Stimulated activated CD4-positive, alpha-beta T cell treated with anti-CD3 and anti-CD28 coated beads, TNF-alpha, amount 100 ng/mL, for 48 hours (primary cell): ENCODE results near the gene BPTF.
"Not testable (repeated sequence)": the region's sequence is repeated elsewhere in the genome, so short reads cannot be mapped to it uniquely, and the experiment has no call there.

Experiments
- DNase-seq, 3 donors: peaks; one replicate each; pipeline ENCODE4 v3.0.0-alpha.2; 2020; ENCODE audit warnings: low read depth in 3 of 3

Gene BPTF

DNA sequence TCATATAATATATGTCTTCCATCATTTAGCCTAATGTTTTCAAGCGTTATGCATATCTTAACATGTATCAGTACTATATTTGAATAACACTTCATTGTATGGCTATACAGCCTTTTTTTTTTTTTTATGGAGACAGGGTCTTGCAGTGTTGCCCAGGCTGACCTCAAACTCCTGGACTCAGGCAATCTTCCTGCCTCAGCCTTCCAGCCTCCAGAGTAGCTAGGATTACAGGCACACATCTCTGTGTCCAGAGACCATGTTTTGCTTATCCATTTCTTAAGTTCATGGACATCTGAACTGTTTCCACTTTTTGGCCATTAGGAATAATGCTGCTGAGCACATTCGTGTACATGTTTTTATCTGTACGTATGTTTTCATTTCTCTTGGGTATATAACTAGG is 7.8 kb downstream of the BPTF start:
- no peak for DNase-seq

DNA sequence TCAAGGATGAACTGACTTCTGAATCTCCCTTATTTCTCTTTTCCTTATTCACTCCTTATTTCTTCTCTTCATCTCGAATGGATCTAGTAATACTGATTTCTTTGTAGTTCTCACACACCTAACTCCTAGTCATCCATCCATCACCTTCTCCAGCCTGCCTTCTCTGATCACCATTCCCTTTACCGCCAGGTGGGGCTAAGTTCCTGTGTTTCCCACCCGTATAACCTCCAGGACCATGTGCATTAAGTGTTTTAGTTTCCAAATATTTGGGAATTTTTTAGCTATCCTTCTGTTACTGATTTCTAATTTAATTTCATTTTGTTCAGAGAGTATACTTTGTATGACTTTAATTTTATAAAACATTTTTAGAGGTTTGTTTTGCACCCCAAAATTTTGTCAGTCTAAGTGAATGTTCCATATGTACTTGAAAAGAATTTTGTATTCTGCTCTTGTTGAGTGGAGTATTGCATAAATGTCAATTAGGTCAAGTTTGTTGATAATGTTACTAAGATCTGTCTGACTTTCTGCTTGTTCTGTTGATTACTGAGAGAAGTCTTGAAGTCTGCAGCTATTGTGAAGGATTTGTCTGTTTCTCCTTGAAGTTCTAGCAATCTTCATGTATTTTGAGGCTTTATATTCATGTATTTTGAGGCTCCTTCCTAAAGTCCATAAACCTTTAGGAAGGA is 8.8 kb downstream of the BPTF start:
- DNase-seq = no peak

DNA sequence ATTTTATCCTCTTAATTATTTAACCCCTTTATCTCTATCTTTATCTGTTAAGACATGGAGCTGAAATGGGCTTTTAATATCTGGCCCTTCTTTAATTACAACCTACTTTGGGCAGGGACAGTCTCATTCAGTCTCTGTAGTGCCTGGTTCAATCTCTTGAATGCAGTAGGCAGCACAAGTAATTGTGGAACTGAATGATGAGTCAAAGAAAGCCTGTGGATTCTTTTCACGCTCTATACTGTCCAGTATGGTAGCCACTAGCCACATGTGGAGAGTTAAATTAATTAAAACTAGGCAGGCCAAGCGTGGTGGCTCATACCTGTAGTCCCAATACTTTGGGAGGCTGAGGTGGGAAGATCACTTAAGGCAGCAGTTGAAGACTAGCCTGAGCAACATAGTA is 9.3 kb downstream of the BPTF start:
- no peak for DNase-seq

- DNase-seq = no peak
Measured at GRCh38 chr17:67836205-67836987, 11.1 kb downstream of the BPTF start.

DNA sequence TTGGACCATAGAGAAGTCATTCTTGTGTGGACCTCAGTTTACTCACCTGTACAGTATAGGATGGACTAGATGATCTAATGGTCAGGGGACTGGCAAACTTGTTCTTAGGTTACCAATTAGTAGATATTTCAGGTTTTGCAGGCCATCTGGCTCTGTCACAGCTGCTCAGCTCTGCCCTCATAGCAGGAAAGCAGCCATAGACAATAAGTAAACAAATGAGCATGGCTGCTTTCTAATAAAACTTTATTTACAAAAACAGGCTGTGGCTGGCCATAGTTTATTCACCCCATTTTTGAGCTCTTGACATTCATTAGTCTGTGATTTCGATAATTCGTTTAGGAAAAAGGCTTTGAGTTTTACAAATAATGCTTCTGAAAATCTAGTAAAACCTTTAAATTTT is 12.7 kb downstream of the BPTF start:
- DNase-seq = no peak

GRCh38 chr17:67838538-67838937 is 13.2 kb downstream of the BPTF start:
- DNase-seq = no peak

DNA sequence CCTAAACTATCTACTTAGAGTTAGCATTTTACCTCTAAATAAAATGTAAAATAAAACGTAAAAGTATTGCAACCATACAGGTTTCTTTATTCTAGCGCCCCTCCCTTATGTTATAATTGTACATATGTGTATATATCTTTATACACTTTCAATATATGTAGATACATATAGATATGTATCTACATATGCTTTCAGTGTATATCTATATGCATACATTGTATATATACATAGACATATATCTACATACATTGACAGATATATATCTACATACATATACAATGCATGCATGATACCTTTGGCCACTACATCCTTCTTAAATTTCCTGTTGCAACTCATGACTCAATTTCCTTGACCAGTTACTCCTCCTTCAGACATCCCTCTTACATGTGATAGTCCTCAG is 16.7 kb downstream of the BPTF start:
- no peak for DNase-seq

DNA sequence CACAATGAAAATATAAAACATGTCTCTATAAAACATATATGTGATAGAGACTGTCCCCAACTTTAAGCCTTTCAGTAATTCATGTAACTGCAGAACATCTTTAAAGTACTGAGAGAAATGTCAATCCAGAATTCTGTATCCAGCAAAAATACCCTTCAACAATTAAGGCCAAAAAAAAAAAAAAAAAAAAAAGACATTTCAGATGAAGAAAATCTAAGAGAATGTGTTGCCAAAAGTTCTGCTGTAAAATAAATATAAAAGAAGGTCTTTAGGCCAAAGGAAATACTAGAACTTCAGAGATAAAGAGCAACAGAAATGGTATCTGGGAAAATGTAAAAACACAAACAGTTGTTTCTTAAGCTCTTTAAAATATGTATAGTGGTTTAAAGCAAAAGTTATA is 17.3 kb downstream of the BPTF start:
- no peak for DNase-seq

DNA sequence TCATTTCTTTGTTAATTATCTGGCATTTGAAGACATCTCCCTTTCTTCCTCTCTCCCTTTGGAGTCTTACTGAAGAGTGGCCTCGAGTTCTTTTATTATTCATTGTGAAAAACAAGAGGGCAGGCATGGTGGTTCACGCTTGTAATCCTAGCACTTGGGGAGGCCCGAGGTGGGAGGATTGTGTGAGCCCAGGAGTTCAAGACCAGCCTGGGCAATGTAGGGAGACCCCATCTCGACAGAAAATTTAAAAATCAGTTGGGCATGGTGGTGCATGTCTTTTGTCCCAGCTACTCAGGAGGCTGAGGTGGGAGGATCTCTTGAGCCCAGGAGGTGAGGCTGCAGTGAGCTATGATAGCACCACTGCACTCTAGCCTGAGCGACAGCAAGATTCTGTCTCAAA is 20.1 kb downstream of the BPTF start:
- no peak for DNase-seq

DNA sequence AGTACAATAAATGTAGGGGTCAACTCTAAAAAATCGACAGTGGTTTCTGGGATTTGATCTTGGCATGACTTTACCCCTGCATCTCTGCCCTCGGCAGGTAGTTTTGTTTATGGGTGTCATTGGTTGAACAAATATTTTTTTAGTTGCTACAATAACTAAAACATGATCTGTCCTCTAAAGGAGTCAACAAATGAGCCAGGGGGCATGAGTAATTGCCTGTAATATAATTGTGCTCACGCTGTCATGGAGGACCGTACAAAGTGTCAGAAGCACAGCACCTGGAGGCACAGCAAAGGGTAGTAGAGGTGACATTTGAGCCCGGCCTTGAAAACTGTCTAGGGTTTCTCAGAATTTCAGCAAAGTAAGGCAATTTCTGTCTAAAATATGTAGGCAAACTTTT is 22.9 kb downstream of the BPTF start:
- not testable (repeated sequence) for DNase-seq

- not testable (repeated sequence) for DNase-seq
Measured at GRCh38 chr17:67848846-67849245, 23.5 kb downstream of the BPTF start.

GRCh38 chr17:67850991-67851631 is 25.8 kb downstream of the BPTF start:
- no peak for DNase-seq

DNA sequence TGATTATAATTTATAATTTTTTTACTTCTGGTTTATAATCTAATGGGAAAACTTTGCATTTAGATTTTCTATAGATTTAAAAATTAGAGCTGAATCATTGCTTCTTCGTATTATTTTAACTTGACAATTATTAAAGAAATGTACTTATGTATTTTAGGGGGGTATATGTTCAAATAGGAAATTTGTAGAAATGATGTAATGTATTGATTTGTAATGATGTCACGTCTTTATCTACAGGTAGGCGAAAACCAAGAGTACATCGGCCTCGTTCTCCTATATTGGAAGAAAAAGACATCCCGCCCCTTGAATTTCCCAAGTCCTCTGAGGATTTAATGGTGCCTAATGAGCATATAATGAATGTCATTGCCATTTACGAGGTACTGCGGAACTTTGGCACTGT is 28.4 kb downstream of the BPTF start:
- DNase-seq = no peak

GRCh38 chr17:67854378-67854777 is 29.1 kb downstream of the BPTF start:
- no peak for DNase-seq

DNA sequence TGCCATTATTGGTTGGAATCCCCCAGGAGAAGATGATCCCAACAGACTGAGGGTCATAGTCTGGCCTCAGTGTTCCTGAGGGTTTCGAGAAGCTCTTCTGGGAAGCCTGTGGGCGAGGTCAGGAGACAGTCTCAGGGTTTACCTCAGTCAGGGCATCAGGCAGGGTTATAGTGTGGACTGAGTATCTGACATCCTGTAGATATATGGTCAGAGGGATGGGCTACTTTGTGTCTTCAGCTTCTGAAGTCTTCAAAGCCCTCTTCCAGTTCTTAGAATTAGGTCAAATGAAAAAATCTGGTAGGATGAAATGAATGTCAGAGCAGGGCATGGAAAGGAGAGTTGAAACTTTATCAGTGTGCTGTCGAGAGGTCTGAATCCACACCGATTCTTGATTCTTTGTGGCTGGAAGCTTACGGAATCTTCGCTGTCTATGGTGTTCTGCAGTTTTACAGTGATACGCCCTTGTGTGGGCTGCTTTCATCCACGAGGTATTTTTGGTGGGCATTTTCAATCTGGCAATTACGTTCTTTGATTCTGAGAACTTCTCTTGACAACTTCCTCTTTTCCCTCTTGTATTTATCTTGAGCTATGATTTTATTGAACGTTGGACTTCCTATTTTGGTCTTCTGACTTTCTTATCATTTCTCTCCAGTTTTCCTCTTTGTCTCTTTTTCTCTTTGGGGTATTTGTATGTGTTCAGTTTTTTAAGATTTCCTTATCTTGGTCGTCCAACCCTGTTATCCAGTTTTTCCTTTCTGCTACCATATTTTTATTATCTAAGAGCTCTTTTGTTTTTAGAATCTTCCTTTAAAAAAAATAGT is 30.4 kb downstream of the BPTF start:
- no peak for DNase-seq

- DNase-seq = not testable (repeated sequence)
Measured at GRCh38 chr17:67856402-67856801, 31.1 kb downstream of the BPTF start.

DNA sequence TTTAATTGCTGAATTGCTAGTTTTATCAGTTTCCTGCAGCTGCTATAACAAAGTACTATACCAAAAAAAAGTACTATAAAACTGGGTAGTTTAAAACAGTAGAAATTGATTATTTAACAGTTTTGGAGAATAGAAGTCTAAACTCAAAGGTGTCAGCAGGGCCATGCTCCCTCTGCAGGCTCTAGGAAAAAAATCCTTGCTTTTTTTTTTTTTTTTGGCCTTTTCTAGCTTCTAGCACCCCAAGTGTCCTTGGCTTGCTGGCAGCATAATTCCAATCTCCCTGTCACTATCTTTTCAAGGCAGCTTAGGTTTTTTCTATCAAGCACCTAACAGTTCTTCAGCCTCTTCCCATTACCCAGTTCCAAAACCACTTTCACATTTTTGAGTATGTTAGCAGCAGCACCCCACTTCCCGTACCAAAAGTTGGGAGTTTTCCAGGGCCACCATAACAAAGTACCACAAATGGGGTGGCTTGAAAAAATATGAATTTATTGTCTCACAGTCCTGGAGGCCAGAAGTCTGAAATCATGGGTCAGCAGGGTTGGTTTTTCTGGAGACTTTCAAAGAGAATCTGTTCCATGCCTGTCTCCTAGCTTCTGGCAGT is 37.4 kb downstream of the BPTF start:
- no peak for DNase-seq

DNA sequence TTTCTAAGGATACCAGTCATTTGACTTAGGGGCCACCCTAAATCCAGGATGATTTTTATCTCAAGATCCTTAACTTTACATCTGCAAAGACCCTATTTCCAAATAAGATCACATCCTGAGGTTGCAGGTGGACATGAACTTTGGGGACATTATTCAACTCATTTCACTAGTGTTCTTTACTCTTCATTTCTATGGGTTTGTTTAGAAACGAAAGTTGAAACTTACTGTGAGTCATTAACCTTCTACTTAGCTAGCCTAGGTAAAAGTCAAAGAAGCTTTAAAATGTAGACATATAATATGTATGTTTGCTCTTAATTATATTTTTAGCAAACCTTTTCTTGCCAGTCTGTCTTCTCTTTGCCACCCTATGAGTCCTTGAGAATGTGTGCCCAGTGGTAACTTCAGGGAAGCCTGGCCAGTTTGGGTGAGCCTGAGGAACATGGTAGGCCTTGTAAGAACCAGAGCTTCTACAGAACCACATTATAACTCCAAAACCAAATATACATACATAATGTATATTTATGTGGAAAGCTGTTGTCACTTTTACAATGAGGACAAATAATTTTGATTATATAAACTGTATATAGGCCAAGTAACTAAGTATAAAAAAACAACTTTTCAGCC is 38.4 kb downstream of the BPTF start:
- no peak for DNase-seq

- DNase-seq = no peak
Measured at GRCh38 chr17:67865438-67865837, 40.1 kb downstream of the BPTF start.

- DNase-seq = no peak
Measured at GRCh38 chr17:67867591-67867990, 42.3 kb downstream of the BPTF start.

DNA sequence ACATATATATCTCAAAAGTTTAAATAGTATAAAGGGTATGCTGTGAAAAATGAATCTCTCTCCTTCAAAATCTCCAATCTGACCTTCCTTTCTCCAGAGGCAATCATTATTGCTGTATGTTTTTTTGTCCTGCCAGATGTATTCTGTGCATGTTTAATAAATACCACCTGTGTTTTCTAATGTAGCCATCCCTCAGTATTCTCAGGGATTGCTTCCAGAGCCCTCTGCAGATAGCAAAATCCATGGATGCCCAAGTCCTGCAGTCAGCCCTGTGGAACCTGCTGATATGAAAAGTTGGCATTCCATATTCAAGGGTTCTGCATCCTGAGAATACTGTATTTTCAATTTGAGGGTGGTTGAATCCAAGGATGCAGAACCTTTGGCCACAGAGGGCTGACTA is 42.9 kb downstream of the BPTF start:
- no peak for DNase-seq
